22Rv1 (cell line): ENCODE results near the gene MOGAT2.

ENCODE experiments used
- ZFX ChIP-seq: fragments of 450-650 bp; IDR thresholded peaks from 2 replicates; pipeline ENCODE4 v1.6.1; 2017; ENCODE audit warnings: antibody characterized with exemption, borderline replicate concordance
- TF ChIP-seq, protein P1 (sequence below): fragments of 450-650 bp; IDR thresholded peaks from 2 replicates; pipeline ENCODE4 v1.5.1; 2017; ENCODE audit warnings: mild to moderate bottlenecking

DNA sequence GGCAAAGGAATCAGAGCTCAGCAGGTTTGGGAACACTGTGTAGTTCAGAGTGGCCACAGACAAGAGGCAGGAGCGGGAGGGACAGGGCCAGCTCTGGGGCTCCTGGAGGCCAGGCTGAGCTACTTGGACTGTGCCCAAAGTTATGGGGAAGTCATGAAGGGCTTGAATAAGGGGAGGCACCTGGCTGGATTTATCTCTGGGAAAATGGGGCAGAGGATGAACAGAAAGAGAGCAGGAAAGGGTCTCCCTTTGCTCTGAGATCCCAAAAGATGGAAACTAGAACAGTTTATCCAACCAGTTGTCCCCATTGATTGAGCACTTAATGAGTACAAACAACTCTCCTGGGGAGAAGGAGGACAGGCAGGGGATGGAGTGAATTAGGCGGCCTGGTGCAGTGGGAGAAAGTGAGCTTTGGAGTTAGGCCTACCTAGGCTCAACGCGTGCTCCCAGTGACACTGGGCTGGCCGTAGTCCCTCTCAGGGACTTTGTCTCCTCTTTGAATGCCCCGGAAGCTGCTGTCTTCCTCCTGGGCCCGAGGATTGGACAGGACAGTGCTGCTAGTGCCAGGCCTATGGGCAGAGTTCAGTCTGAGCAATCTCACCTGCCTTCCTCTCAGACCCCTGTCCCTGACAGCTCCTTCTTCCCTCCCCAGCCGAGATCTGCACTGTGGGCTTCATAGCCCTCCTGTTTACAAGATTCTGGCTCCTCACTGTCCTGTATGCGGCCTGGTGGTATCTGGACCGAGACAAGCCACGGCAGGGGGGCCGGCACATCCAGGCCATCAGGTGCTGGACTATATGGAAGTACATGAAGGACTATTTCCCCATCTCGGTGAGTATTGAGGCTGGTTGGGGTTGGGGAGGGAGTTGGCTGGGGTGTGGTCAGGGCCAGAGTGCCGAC, 2.0 kb downstream of the MOGAT2 start:
- TF ChIP-seq, protein P1, sequence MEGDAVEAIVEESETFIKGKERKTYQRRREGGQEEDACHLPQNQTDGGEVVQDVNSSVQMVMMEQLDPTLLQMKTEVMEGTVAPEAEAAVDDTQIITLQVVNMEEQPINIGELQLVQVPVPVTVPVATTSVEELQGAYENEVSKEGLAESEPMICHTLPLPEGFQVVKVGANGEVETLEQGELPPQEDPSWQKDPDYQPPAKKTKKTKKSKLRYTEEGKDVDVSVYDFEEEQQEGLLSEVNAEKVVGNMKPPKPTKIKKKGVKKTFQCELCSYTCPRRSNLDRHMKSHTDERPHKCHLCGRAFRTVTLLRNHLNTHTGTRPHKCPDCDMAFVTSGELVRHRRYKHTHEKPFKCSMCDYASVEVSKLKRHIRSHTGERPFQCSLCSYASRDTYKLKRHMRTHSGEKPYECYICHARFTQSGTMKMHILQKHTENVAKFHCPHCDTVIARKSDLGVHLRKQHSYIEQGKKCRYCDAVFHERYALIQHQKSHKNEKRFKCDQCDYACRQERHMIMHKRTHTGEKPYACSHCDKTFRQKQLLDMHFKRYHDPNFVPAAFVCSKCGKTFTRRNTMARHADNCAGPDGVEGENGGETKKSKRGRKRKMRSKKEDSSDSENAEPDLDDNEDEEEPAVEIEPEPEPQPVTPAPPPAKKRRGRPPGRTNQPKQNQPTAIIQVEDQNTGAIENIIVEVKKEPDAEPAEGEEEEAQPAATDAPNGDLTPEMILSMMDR = no peak
- no peak for TF ChIP-seq ZFX
